NOMO-1 (cell line): ENCODE measurements around the gene ATXN1.
"Not testable (repeated sequence)": the region's sequence is repeated elsewhere in the genome, so short reads cannot be mapped to it uniquely, and the experiment has no call there.

Experiments used
- DNase-seq, 2 experiments: peaks; one replicate each; lab custom pipeline; 2025; ENCODE audit not compliant: unreplicated experiment in 2 of 2; lab: John Stamatoyannopoulos, UW

The ATXN1 gene

GRCh38 chr6:16656451-16656850 lies 104.8 kb downstream of the ATXN1 start:
- no peak for DNase-seq

GRCh38 chr6:16654701-16655100 lies 106.6 kb downstream of the ATXN1 start:
- DNase-seq, result no peak

- no peak for DNase-seq
Measured at GRCh38 chr6:16653226-16653625, 108.0 kb downstream of the ATXN1 start.

GRCh38 chr6:16651871-16652270 lies 109.4 kb downstream of the ATXN1 start:
- DNase-seq, result peak in 1 of 2 experiments; percentile 13

- no peak for DNase-seq
Measured at GRCh38 chr6:16649890-16650289, 111.4 kb downstream of the ATXN1 start.

GRCh38 chr6:16649241-16649640 lies 112.0 kb downstream of the ATXN1 start:
- DNase-seq, result no peak

GRCh38 chr6:16648003-16648402 lies 113.3 kb downstream of the ATXN1 start:
- peak in 1 of 2 experiments; percentile 42 for DNase-seq

- no peak for DNase-seq
Measured at GRCh38 chr6:16647422-16647821, 113.8 kb downstream of the ATXN1 start.

- no peak for DNase-seq
Measured at GRCh38 chr6:16644540-16645250, 116.6 kb downstream of the ATXN1 start.

GRCh38 chr6:16639684-16640480 lies 121.4 kb downstream of the ATXN1 start:
- DNase-seq, result no peak

GRCh38 chr6:16637635-16638034 lies 123.6 kb downstream of the ATXN1 start:
- DNase-seq, result no peak

GRCh38 chr6:16635810-16636602 lies 125.3 kb downstream of the ATXN1 start:
- DNase-seq, result peak; percentile 30 to 43

GRCh38 chr6:16635291-16635809 lies 125.9 kb downstream of the ATXN1 start:
- no peak for DNase-seq

GRCh38 chr6:16634855-16635254 lies 126.4 kb downstream of the ATXN1 start:
- no peak for DNase-seq

- DNase-seq, result no peak
Measured at GRCh38 chr6:16633961-16634360, 127.3 kb downstream of the ATXN1 start.

- DNase-seq, result no peak
Measured at GRCh38 chr6:16633465-16633864, 127.8 kb downstream of the ATXN1 start.

- no peak for DNase-seq
Measured at GRCh38 chr6:16632101-16632500, 129.2 kb downstream of the ATXN1 start.

GRCh38 chr6:16630026-16630643 lies 131.1 kb downstream of the ATXN1 start:
- no peak for DNase-seq

GRCh38 chr6:16628580-16628979 lies 132.7 kb downstream of the ATXN1 start:
- DNase-seq, result not testable (repeated sequence)

GRCh38 chr6:16626650-16627049 lies 134.6 kb downstream of the ATXN1 start:
- no peak for DNase-seq
